HepG2 (cell line): ENCODE results near the gene KATNAL2. TPM values are rescaled to one million over a fixed set of nuclear protein-coding genes. Genes with fewer than 3 reads are reported as not detected.

ENCODE experiments used
- ATF4 ChIP-seq, 2 experiments: fragments of 450-650 bp in 1 of 2; sonication (generic) in 1 of 2; formaldehyde crosslinking; IDR thresholded peaks; 2 replicates each; pipeline versions ENCODE4 v1.5.0 to v1.8.0; 2020 to 2022; ENCODE audit warnings: mild to moderate bottlenecking in 1 of 2, missing genetic modification reagents in 1 of 2
- CHCHD3 ChIP-seq: sonication (generic); formaldehyde crosslinking; IDR thresholded peaks from 2 replicates; pipeline ENCODE4 v1.8.0; 2022; ENCODE audit warnings: mild to moderate bottlenecking, missing genetic modification reagents, moderate library complexity
- ELF4 ChIP-seq: sonication (generic); formaldehyde crosslinking; IDR thresholded peaks from 2 replicates; pipeline ENCODE4 v1.5.0; 2020; ENCODE audit warnings: missing genetic modification reagents, mild to moderate bottlenecking, moderate library complexity, borderline replicate concordance
- HMGXB3 ChIP-seq: sonication (generic); formaldehyde crosslinking; IDR thresholded peaks from 2 replicates; pipeline ENCODE4 v1.4.0; 2020; ENCODE audit warnings: missing genetic modification reagents, borderline replicate concordance
- NAIF1 ChIP-seq: sonication (generic); formaldehyde crosslinking; IDR thresholded peaks from 2 replicates; pipeline ENCODE4 v1.5.0; 2020; ENCODE audit warnings: mild to moderate bottlenecking, missing genetic modification reagents, borderline replicate concordance
- NRL ChIP-seq: sonication (generic); formaldehyde crosslinking; IDR thresholded peaks from 2 replicates; pipeline ENCODE4 v1.5.0; 2020; ENCODE audit warnings: missing genetic modification reagents, mild to moderate bottlenecking, moderate library complexity, borderline replicate concordance
- RNF2 ChIP-seq: fragments of 450-650 bp; conservative IDR thresholded peaks from 2 replicates; pipeline ENCODE4 v1.6.1; 2016; ENCODE audit warnings: low read depth
- RNF219 ChIP-seq: sonication (generic); formaldehyde crosslinking; IDR thresholded peaks from 2 replicates; pipeline ENCODE4 v1.5.0; 2020; ENCODE audit warnings: mild to moderate bottlenecking, missing genetic modification reagents
- ZBTB4 ChIP-seq: sonication (generic); formaldehyde crosslinking; IDR thresholded peaks from 2 replicates; pipeline ENCODE4 v1.4.0; 2020; ENCODE audit warnings: missing genetic modification reagents, mild to moderate bottlenecking, borderline replicate concordance
- ZNF280D ChIP-seq: sonication (generic); formaldehyde crosslinking; IDR thresholded peaks from 2 replicates; pipeline ENCODE4 v1.5.1; 2020; ENCODE audit warnings: mild to moderate bottlenecking, missing genetic modification reagents
- ZNF883 ChIP-seq: sonication (generic); formaldehyde crosslinking; IDR thresholded peaks from 2 replicates; pipeline ENCODE4 v1.5.1; 2020; ENCODE audit warnings: mild to moderate bottlenecking, missing genetic modification reagents; ENCODE audit errors: not compliant biosample characterization
- polyA plus RNA-seq, 8 experiments: library from polyadenylated mRNA; depleted of rRNA in 3 of 8; stranded (reverse) in 7 of 8; unstranded in 1 of 8; fragments of >200 nt; fragmentation: Illumina TruSeq in 4 of 8; extraction: Trizol in 4 of 8; gene quantifications; 2 replicates each; pipeline versions ENCODE4 v1.2.1 to v1.2.3, GENCODE V29; 2011 to 2016; ENCODE audit warnings: low read depth in 4 of 8, missing spikeins in 1 of 8, mixed read lengths in 1 of 8; ENCODE audit not compliant: insufficient read depth in 1 of 8
- total RNA-seq, 5 experiments: library from RNA; depleted of rRNA; stranded (reverse); fragments of >200 nt; fragmentation: Illumina TruSeq; extraction: Trizol; gene quantifications; 2 replicates each; pipeline ENCODE4 v1.2.3, GENCODE V29; 2016; ENCODE audit warnings: low read depth in 1 of 5

Gene KATNAL2
- total and polyA plus RNA-seq, 2 of the 13 experiments (the other 11 are each of a cell fraction or from before 2014, with no cell fraction given) = not detected

- TF ChIP-seq HMGXB3 (CRISPR knock-in tag) (peak; percentile 81; the same call in 1 of the 2 replicates), ZNF280D (CRISPR knock-in tag) (peak; percentile 31; the same call in 1 of the 2 replicates), ZBTB4 (CRISPR knock-in tag) (0 out of 2 replicates have a peak, but pooled peaks have one; percentile 49), ELF4 (peak; percentile 82), CHCHD3 (no peak), NAIF1 (peak; percentile 77; the same call in 1 of the 2 replicates), ZNF883 (peak; percentile 83), NRL (peak; percentile 64; the same call in 1 of the 2 replicates), RNF219 (CRISPR knock-in tag) (peak; percentile 37; the same call in 1 of the 2 replicates), ATF4 (CRISPR knock-in tag; IDR thresholded peaks at IDR 0.05) (0 out of 4 replicates have a peak, but pooled peaks of 1 of the 2 experiments have one; percentile 46), RNF2 (no peak)
Measured at GRCh38 chr18:47150029-47150823, 232.8 kb downstream of the KATNAL2 start, which contains the start of gene HDHD2 (continued).
